VCaP (cell line): ENCODE results near the gene USF2.

ENCODE experiments used
- H3K27ac ChIP-seq: fragments of 450-650 bp; 2 replicates; pipeline ENCODE4 v1.5.1; 2017
- CTCF ChIP-seq: fragments of 450-650 bp; conservative IDR thresholded peaks from 2 replicates; pipeline ENCODE4 v1.5.1; 2017; ENCODE audit warnings: mild to moderate bottlenecking, moderate library complexity

USF2 gene

GRCh38 chr19:35224681-35225571, 43.8 kb upstream of the USF2 start:
- TF ChIP-seq CTCF: no peak
- H3K27ac ChIP-seq: no peak overlapping the region

- no peak for TF ChIP-seq CTCF
- H3K27ac ChIP-seq: no peak overlapping the region
Observed at GRCh38 chr19:35225951-35226350, 42.8 kb upstream of the USF2 start.

GRCh38 chr19:35226748-35227147, 42.0 kb upstream of the USF2 start:
- no peak overlapping the region for H3K27ac ChIP-seq
- TF ChIP-seq CTCF: no peak

GRCh38 chr19:35228177-35228930, 40.4 kb upstream of the USF2 start, which contains the start of gene FAM187B:
Gene FAM187B (minus strand): TSS chr19:35228739. CDS start chr19:35228680, 59 bp downstream.
- no peak within 1 kb of the TSS for H3K27ac ChIP-seq
- no peak for TF ChIP-seq CTCF

GRCh38 chr19:35229601-35230000, 39.2 kb upstream of the USF2 start:
- TF ChIP-seq CTCF: no peak
- no peak overlapping the region for H3K27ac ChIP-seq

- no peak overlapping the region for H3K27ac ChIP-seq
- TF ChIP-seq CTCF: no peak
Observed at GRCh38 chr19:35231956-35232645, 36.7 kb upstream of the USF2 start.

- no peak overlapping the region for H3K27ac ChIP-seq
- TF ChIP-seq CTCF: no peak
Observed at GRCh38 chr19:35232912-35233311, 35.9 kb upstream of the USF2 start.
